ENCODE measurements around the gene PFDN1. TPM values are rescaled to one million over a fixed set of nuclear protein-coding genes. Genes with fewer than 3 reads are reported as not detected.
A peak's percentile ranks its signal among the peaks of the same experiment; 100 is the strongest.

The PFDN1 gene
- total RNA-seq, 4 donors from 2014 or later: 90.6 to 142 (median 109) TPM

- no peaks in the 10 kb centered on the region for H3K9me3 ChIP-seq
- H3K4me3 ChIP-seq: no peak overlapping the region
- peaks cover 0 to 49% (median 12%) of the 10 kb centered on the region in 4 donors for H3K4me1 ChIP-seq
- no peaks in the 10 kb centered on the region for H3K36me3 ChIP-seq
- DNase-seq: no peak
- no peak for TF ChIP-seq CTCF (IDR thresholded peaks at IDR 0.05)
- no peak for TF ChIP-seq POLR2A (IDR thresholded peaks at IDR 0.05)
- H3K27ac ChIP-seq: peak overlapping the region in 1 of 4 donors; percentile 86
- H3K27me3 ChIP-seq: no peaks in the 10 kb centered on the region
These were observed 63.4 kb downstream of the PFDN1 start for GRCh38 chr5:140239461-140239860.

- H3K4me3 ChIP-seq: no peak overlapping the region
- no peak overlapping the region for H3K27ac ChIP-seq
- H3K9me3 ChIP-seq: no peaks in the 10 kb centered on the region
- peaks cover 0 to 49% (median 12%) of the 10 kb centered on the region in 4 donors for H3K4me1 ChIP-seq
- H3K36me3 ChIP-seq: no peaks in the 10 kb centered on the region
- no peaks in the 10 kb centered on the region for H3K27me3 ChIP-seq
- no peak for DNase-seq
- TF ChIP-seq CTCF (IDR thresholded peaks at IDR 0.05) (no peak), POLR2A (IDR thresholded peaks at IDR 0.05) (no peak)
These were observed 64.1 kb downstream of the PFDN1 start for GRCh38 chr5:140238756-140239155.

- no peak for DNase-seq
- Histone ChIP-seq H3K4me1 (peaks cover 0 to 37% (median 10%) of the 10 kb centered on the region in 4 donors), H3K27ac (peak overlapping the region in 1 of 4 donors; percentile 51), H3K9me3 (no peaks in the 10 kb centered on the region), H3K36me3 (no peaks in the 10 kb centered on the region), H3K4me3 (no peak overlapping the region), H3K27me3 (no peaks in the 10 kb centered on the region)
- TF ChIP-seq POLR2A (IDR thresholded peaks at IDR 0.05): no peak
- no peak for TF ChIP-seq CTCF (IDR thresholded peaks at IDR 0.05)
These were observed 65.9 kb downstream of the PFDN1 start for GRCh38 chr5:140236891-140237598.

- Histone ChIP-seq H3K27ac (peak overlapping the region in 1 of 4 donors; percentile 21), H3K36me3 (no peaks in the 10 kb centered on the region), H3K27me3 (no peaks in the 10 kb centered on the region), H3K9me3 (no peaks in the 10 kb centered on the region), H3K4me1 (peaks cover 0 to 27% (median 2%) of the 10 kb centered on the region in 4 donors), H3K4me3 (no peak overlapping the region)
- DNase-seq: no peak
- no peak for TF ChIP-seq POLR2A (IDR thresholded peaks at IDR 0.05)
- peak in 1 of 6 experiments; percentile 2 for TF ChIP-seq CTCF (IDR thresholded peaks at IDR 0.05)
These were observed 66.9 kb downstream of the PFDN1 start for GRCh38 chr5:140235791-140236551.

- TF ChIP-seq CTCF (IDR thresholded peaks at IDR 0.05) (no peak), POLR2A (IDR thresholded peaks at IDR 0.05) (no peak)
- no peaks in the 10 kb centered on the region for H3K9me3 ChIP-seq
- no peaks in the 10 kb centered on the region for H3K36me3 ChIP-seq
- H3K27ac ChIP-seq: no peak overlapping the region
- H3K4me3 ChIP-seq: no peak overlapping the region
- peaks cover 0 to 12% (median 0%) of the 10 kb centered on the region in 4 donors for H3K4me1 ChIP-seq
- H3K27me3 ChIP-seq: no peaks in the 10 kb centered on the region
- DNase-seq: no peak
These were observed 68.4 kb downstream of the PFDN1 start for GRCh38 chr5:140234377-140234989.
